Renal pelvis (tissue), 4 donors: ENCODE results near the gene SLC6A9. TPM values are rescaled to one million over a fixed set of nuclear protein-coding genes. Genes with fewer than 3 reads are reported as not detected.

Experiments used
- DNase-seq: peaks from one replicate; pipeline ENCODE4 v3.0.0-alpha.2; 2013
- polyA plus RNA-seq, 3 donors: library from polyadenylated mRNA; unstranded; fragments of 120-200 nt; gene quantifications; one replicate each; pipeline ENCODE4 v1.2.1, GENCODE V29; 2013; ENCODE audit not compliant: insufficient read length in 3 of 3

The SLC6A9 gene
- polyA plus RNA-seq, 3 donors: 6.7 to 8.1 (median 6.9) TPM

- no peak for DNase-seq
Observed at GRCh38 chr1:43987159-43987902, 43.9 kb downstream of the SLC6A9 start.

GRCh38 chr1:43986712-43987111 lies 44.5 kb downstream of the SLC6A9 start:
- no peak for DNase-seq

GRCh38 chr1:43985984-43986595 lies 45.2 kb downstream of the SLC6A9 start:
- no peak for DNase-seq

GRCh38 chr1:43984855-43985254 lies 46.4 kb downstream of the SLC6A9 start:
- DNase-seq: no peak

- no peak for DNase-seq
Observed at GRCh38 chr1:43983253-43983899, 47.9 kb downstream of the SLC6A9 start.

GRCh38 chr1:43982808-43983207 lies 48.5 kb downstream of the SLC6A9 start:
- no peak for DNase-seq

GRCh38 chr1:43982241-43982640 lies 49.0 kb downstream of the SLC6A9 start:
- DNase-seq: no peak

- no peak for DNase-seq
Observed at GRCh38 chr1:43981636-43982035, 49.6 kb downstream of the SLC6A9 start.

GRCh38 chr1:43981135-43981491 lies 50.1 kb downstream of the SLC6A9 start:
- no peak for DNase-seq

GRCh38 chr1:43980255-43981134 lies 50.8 kb downstream of the SLC6A9 start:
- DNase-seq: no peak

- no peak for DNase-seq
Observed at GRCh38 chr1:43979528-43980254, 51.6 kb downstream of the SLC6A9 start.

GRCh38 chr1:43979261-43979527 lies 52.1 kb downstream of the SLC6A9 start:
- DNase-seq: no peak

- no peak for DNase-seq
Observed at GRCh38 chr1:43978551-43979260, 52.6 kb downstream of the SLC6A9 start, which contains the start of gene B4GALT2. B4GALT2 (plus strand) TSS chr1:43979210; CDS start chr1:43981161, 1,951 bp downstream.

- no peak for DNase-seq
Observed at GRCh38 chr1:43978264-43978550, 53.1 kb downstream of the SLC6A9 start.

GRCh38 chr1:43977376-43978263 lies 53.6 kb downstream of the SLC6A9 start:
- DNase-seq: no peak

GRCh38 chr1:43976890-43977289 lies 54.4 kb downstream of the SLC6A9 start:
- DNase-seq: no peak

GRCh38 chr1:43976045-43976444 lies 55.2 kb downstream of the SLC6A9 start:
- no peak for DNase-seq

GRCh38 chr1:43975249-43975961 lies 55.9 kb downstream of the SLC6A9 start:
- no peak for DNase-seq

GRCh38 chr1:43974443-43975248 lies 56.6 kb downstream of the SLC6A9 start, which contains the start of gene ATP6V0B:
ATP6V0B (plus strand) TSS chr1:43974960; CDS start chr1:43975041, 81 bp downstream.
- DNase-seq: peak; percentile 93
